GM11168 (cell line): ENCODE results near the gene ITFG2.
"Not testable (repeated sequence)": the region's sequence is repeated elsewhere in the genome, so short reads cannot be mapped to it uniquely, and the experiment has no call there.

ENCODE experiments used
- in situ Hi-C: fragments of 300-500 bp; cut with MboI; formaldehyde crosslinking; loops from one replicate; pipeline ENCODE4 v1.12.0; 2022; ENCODE audit warnings: low sequenced_read_pairs; ENCODE audit not compliant: unreplicated experiment

Gene ITFG2

DNA sequence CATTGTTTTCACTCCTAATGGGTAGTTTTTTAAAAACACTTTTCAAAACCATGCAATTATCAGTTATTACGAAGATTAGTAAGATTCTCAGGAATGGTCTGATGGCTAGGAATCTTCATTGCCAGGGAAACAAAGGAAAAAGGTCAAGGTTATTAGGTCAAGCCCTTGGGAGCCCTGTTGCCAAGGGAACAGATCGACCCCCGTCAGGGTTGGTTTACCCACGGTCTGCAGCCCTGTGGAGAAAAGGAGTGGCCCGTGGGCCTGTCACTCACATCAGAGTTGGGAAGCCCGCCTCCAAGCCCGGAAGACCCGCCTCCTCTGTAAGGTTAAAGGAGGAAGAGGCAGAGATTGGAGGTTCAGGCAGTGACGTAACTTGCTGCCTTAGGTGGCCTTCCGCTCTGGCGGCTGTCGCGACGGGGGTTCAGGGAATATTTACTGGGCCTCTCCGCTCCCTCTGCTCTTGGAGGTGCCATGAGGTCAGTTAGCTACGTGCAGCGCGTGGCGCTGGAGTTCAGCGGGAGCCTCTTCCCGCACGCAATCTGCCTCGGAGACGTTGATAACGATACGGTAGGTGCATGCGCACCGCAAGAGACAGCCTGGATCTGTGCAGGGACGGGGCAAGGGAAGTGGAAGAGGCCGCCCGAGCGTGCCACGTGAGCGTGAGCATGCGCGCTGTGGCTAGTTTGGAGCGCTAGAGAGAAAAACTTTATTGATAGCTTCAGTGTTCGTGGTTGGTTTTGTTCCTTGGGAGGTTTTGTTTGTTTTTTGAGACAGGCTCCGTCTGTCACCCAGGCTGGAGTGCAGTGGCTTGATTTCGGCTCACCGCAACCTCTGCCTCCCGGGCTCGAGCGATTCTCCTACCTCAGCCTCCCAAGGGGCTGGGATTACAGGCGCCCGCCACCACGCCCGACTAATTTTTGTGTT lies at the start of gene ITFG2:
ITFG2 (plus strand) TSS at position 379 of the 924 bp plus-strand sequence; CDS start at position 472, 93 bp downstream.
- in situ Hi-C loops: no loop called here

DNA sequence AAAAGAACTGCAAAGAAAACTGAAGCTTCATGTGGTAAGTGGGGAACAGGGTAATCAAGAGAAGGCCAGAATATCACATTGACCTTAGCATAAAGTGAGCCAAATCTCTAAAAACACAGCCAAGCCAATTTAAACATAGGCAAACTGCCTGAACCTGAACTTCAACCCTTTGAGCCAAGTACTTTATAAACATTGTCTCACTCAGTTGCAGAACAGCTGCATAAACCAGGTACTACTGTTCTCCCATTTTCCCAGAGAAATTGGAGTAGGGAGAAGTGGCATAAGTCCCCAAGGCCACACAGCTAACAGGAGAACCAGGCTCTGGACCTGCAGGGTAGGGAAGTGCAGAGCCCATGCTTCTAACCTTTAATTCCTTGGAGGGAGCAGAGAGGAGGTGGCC lies 48.1 kb upstream of the ITFG2 start:
- in situ Hi-C loops: no loop called here

DNA sequence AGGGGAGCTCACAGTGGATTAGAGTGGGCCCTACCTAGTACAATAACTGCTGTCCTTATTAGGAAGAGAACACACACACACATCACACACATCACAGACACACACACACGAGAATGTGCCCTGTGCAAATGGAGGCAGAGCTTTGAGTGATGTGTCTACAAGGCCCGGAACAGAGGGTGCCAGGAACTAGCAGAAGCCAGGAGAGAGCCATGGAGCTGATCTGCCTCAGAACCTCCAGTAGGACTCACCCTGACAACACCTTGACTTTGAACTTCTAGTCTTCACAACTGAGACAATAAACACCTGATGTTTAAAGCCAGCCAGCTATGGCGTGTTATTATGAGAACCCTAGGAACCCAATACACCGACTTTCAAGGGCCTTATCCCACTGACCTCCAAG lies 47.4 kb upstream of the ITFG2 start:
- in situ Hi-C loops: no loop called here

DNA sequence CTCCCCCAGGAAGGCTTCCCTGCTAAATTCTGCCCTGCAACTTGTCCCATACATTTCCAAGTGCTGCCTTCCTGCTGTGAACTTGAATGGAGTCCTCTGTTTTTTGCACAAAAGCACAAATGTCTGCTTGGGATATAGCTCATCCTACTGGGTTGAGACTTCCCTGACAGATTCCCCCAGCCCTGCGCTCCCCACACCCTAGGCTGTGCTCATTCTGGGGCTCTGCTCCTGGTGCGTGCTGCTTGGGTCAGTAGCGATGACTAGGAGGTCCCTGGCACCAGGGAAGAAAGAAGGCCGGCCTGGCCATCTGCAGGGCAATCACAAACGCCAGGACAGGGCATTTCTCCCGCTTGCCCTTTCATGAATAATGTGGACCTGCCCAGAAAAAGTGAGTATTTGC lies 46.9 kb upstream of the ITFG2 start:
- in situ Hi-C loops: no loop called here

DNA sequence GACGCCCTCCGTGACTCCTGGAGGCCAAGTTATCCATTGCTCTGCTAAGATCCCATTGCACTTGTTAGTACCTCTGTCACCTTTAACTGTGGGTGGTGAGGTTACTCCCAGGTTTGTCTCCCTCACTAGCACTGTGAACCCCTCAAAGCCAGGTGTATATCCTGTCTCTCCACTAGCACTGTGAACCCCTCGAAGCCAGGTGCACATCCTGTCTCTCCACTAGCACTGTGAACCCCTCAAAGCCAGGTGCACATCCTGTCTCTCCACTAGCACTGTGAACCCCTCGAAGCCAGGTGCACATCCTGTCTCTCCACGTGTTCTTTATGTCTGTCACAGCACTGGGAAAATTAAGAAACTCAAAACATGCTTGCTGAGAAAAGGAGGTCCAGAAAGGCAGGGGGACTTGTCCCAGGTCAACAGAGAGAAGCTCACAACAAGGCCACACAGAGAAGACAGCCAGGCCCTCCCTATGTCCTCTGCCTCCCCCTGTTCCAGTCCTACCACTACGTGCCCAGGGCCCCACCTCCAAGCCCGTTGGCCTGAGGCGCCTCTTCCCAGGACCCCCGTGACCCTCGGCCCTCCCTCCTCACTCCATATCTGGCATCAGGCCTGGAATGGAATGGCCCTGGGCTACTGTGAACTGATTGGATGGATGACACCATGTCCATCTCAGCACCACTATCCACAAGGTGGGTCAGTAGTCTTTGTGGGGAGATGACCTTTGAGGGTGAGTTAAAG lies 44.1 kb upstream of the ITFG2 start:
- in situ Hi-C loops: no loop called here

DNA sequence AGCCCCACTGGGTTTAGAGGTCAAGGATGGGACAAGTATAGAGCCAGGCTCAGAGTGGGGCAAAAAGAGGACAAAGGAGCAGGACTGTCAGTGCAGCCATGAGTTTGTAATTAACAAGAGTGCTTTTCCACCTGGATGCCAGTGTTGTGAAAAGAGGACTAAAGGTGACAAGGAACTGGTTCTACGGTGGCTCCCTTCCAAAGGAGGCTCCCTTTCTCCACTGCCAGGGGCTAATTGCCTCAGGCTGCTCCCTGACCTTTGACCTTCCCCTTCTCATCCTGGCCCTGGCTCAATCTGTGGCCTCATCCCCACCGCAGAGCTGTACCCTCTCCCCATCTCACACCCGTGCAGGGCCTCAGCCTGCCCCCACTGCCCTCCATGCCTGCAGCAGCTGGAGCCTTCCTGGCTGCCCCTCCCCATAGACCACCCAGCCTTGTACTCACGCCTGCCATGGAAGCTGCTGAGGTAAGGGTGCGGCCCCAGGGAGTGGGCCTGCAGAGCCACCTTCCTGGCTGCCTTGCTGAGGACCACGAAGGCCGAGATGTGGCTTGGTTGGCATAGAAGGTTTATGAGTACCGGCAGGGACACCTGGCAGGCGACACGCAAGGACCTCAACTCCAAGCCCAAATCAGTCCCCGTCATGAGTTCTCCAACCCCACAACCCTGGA lies 42.5 kb upstream of the ITFG2 start:
- in situ Hi-C loops: no loop called here

DNA sequence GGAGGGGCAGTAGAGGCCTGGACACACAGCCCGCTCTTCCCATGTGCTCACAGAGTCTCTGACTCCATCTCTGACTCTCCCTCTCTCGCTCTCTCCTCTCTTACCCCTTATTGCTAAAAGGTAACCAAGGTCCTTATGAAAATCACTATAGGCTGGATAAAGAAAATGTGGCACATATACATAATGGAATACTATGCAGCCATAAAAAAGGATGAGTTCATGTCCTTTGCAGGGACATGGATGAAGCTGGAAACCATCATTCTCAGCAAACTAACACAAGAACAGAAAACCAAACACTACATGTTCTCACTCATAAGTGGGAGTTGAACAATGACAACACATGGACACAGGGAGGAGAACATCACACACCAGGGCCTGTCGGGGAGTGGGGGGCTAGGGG lies 41.9 kb upstream of the ITFG2 start:
- in situ Hi-C loops: not testable (repeated sequence)

DNA sequence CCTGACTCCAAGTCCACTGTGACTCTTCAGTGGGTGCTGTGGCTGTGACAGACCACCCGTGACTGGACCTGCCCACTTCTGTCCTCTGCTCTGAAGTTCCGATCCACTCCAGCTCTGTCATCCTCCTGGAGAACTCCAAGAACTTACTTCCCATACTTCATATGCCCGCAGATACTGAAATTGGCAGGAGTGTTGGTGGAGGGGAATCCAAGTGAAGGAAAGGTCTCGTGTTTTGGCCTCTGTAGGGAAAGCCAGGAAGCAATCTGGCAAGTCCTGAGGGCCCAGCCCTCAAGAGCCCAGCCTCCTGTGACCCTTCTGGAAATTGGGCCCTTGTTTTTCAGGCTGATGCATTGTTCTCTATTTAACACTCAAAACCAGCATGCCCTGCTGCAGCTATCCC lies 40.1 kb upstream of the ITFG2 start:
- in situ Hi-C loops: no loop called here

DNA sequence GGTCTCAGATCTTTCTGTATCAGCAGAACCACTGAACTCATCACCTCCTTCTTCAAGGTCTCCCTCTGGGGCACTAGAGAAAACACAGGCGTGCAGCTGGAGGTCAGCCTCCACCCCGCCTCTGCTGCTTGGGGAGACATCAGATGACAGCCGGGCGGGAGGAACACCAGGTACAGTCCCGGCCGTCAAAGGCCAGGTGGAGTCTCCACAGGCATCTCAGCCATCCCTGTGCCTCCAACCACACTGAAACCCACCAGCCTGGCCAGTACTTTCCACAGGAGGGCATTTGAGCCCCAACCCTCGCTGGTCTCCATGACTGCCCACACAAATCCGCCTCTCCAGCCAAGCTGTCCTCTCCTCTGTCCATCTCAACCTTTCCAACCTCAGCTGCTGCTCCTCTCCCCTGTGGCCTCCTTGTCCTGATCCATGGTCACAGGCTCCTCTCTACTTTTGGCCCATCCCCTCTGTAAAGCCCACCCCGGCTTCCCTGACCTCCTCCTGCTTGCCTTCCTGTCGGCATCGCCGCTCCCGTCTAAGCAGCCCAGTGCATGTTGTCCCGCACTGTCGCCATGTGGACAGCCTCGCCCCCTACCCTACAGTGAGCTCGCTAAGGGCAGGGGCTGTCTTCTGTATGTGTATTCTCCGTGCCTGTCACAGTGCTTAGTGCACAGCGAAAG lies 39.1 kb upstream of the ITFG2 start:
- in situ Hi-C loops: no loop called here

DNA sequence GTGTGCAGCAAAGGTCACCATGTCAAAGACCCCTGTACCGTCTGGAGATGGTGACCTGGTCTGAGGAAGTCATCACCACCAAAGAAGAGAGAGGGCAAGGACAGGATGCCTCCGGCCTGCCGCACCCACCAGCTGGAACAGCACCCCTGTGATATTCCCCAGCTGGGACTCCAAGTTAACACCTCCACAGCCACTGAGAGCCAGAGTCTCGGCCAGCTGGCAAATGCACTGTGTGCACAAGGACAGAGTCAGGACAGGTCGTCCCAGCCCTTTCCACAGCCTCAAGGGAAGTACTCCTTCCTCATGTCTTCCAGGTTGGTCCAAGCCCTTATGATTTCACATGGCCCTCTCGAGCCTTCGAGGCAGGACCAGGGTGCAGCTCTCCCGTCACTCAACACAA lies 37.0 kb upstream of the ITFG2 start:
- in situ Hi-C loops: no loop called here

DNA sequence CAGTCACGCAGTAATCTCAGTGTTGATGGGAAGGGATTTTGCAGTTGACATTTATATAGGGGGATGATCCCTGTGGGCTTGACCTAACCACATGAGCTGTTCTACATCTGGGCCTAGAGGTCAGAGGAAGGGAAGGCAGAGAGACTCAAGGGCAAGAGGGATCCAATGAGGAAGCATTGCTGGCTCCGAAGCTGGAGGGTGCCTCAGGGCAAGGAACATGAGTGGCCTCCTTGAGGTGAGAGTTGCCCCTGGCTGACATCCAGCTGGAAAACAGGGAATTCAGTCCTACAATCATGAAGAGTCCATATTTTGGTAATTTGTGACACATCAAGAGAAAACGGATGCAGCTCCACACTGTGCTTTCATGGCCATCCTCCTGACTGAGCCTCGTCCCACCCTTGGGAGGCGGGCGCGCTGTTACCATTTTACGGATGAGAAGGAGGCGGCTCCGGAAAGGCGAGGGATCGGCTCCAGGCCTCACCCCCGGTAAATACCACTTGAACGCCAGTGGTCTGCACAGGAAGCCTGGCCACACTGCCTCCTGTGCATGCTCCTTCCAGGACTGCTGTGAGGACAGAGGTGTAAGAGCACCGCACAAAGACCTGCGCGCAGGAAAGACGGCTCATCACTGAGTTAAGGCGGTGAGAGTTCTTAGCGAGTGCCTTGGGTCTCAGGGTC lies 36.2 kb upstream of the ITFG2 start:
- in situ Hi-C loops: no loop called here

DNA sequence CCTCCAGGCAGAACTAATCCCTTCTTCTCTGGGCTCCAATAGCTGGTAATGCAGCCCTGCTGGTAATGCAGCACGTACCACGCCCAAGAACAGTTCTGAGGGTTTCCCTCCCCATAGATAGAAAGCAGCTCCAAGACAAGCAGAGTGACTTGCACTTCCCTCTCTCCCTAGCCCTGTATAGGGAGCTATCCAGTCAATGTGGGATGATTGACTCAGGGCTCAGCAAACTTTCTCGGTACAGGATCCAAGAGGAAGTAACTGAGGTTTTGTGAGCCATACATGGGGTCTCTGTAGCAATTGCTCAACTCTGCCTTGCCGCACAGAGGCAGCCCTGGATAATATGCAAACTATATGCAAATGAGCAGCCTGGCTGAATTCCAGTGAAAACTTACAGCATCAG lies 33.2 kb upstream of the ITFG2 start:
- in situ Hi-C loops: no loop called here

DNA sequence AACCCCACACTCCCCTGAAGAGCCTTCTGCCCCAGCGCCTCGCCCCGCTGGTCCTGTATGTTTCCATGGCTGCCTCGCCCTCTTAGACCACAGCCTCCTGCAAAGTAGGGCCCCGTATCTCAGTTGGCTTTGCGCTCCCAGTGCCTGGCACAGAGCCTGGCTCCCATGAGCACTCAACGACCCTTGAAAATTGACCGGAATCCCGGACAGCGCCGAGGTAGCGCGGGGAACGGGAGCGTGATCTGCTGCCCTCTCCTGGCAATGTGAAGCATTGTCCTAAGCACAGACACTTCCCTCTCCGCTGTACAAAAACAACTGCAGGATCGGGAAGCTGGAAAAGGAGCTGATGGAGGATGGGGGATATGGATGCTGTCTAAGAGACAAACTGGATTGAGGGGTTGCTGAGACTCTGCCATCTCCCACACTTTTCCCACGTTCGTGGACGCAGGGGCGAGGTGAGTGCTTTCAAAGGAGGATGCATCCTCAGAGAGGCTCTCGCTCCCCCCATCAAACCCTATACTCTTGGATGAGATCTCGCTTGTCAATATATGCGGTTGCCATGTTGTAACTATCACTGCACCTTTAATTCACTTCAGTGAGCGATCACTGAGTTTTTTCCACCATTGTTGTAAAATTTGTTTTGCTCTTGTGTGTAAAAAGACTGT lies 28.4 kb upstream of the ITFG2 start:
- in situ Hi-C loops: no loop called here

DNA sequence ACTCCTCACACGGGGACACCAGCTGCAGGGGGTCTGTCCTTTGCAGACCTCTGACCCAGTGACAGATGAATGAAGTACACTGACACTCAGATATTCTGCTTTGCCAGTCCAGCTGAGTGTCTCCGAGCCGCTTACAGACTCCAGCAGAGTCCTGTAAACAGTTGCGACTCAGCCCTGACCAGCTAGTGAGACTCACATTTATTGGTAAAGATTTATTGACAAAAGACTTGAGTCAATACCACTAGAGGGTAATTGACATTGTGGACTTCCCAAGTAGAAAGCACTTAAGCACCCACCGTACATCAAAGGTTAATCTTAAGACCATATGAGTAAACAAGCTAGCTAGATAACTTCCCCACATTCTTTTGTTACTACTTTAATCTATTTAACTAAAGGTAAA lies 27.5 kb upstream of the ITFG2 start:
- in situ Hi-C loops: no loop called here

DNA sequence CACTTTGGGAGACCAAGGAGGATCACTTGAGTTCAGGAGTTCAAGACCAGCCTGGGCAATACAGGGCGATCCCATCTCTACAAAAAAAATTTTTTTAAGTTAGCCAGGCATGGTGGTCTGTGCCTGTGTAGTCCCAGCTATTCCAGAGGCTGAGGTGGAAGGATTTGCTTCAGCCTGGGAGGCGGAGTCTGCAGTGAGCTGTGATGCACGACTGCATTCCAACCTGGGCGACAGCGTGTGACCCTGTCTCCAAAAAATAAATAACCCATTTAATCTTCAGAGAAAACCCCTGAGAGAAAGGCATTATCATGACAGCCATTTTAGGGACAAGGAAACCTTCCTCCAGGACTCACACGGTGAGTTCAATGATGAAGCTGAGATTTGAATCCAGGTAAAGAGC lies 21.4 kb upstream of the ITFG2 start:
- in situ Hi-C loops: loop anchor here (10.0 kb wide), 1 partner anchor 106 kb away; no protein-coding TSS in a partner anchor

DNA sequence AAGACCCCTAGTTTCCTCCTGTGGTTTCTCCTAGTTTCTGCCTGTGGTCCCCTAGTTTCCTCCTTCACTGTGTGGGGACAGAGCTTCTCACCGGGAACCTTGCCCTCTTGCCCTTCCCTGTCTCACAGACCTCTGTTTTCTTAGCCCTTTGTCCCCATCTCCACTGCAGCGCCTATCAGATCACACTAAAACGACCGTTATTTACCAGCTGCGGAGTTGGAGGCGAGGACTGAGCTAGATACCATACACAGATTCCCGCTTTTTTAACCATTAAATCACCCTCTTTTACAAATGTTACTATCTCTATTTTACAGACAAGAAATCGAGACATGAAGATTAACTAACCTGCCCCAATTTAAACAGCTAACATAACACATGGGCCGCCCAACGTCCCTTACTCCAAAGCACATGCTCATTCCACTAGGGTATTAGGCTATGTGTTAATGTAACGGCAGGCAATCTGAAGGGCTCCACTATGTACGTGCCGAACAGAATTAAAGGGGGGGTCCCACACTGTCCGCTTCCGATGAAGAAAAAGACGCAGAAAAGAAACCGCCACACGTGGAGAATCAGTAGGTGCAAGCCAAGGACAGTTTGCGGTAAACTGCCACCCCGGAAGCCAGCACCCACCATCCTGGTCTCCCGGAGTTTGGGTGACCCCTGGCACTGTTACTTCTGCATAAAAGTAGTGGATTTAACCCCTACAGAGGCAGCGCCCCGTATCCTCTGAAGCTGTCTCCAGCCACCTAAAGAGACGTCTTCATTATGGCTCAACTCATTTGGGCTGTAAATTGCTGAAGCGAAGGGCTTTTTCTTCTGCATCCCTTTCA lies 19.6 kb upstream of the ITFG2 start:
- in situ Hi-C loops: loop anchor here (10.0 kb wide), 1 partner anchor 108 kb away; no protein-coding TSS in a partner anchor

DNA sequence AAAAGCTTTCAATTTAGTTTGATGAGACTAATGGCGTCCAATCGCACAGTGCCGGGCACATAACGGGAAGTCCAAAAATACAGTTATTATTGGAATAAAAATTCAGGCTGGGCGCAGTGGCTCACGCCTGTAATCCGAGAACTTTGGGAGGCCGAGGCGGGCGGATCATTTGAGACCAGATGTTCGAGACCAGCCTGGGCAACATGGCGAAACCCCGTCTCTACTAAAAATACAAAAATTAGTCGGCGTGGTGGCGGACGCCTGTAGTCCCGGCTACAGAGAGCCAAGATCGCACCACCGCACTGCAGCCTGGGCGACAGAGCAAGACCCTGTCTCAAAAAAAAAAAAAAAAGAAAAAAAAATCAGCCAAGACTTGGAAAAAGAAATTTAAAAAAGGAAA lies 18.9 kb upstream of the ITFG2 start:
- in situ Hi-C loops: loop anchor here (10.0 kb wide), 1 partner anchor 109 kb away; no protein-coding TSS in a partner anchor

DNA sequence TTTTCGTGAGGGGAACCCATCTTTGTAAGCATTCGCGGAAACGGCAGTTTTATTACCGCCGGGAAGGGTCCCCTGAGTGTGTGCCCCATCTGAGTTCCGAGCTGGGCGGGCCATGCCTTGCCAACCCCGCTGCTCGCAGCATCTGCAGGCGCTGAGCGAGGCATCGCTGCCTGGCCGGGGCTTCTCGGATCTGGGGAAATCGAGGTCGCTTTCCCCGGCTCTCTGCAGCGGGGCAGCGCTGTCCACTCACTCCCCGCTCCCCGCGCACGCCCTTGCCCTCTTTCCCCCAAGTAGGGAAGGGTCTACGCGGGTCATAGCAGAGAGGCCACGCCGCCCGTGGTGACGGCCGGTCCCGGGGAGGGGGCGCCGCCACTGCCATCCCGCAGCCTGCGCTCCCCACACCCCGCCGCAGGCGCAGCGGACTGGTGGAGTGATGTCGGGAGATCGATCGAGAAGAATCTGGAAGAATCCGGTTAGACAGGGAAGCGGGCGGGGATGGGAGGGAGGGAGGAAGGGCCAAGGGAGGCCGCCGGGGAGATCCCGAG lies 18.2 kb upstream of the ITFG2 start:
- in situ Hi-C loops: loop anchor here (10.0 kb wide), 1 partner anchor 109 kb away; no protein-coding TSS in a partner anchor
